Right atrium auricular region (tissue), 2 donors: Measurements from ENCODE around the gene PNPLA1. TPM values are rescaled to one million over a fixed set of nuclear protein-coding genes. Genes with fewer than 3 reads are reported as not detected.

ENCODE experiments used
- DNase-seq: peaks from one replicate; pipeline ENCODE4 v3.0.0-alpha.2; 2019; ENCODE audit warnings: low spot score
- H3K27ac ChIP-seq, 2 donors: fragments of 200-600 bp; sonication (generic); 1 replicate in 1 of 2; 2 replicates in 1 of 2; pipeline ENCODE4 v1.5.1; 2016 to 2019
- H3K27me3 ChIP-seq, 2 donors: fragments of 200-600 bp; sonication (generic); one replicate each; pipeline versions ENCODE4 v1.5.1 to v1.6.0; 2017 to 2019
- H3K36me3 ChIP-seq: fragments of 200-600 bp; sonication (generic); one replicate; pipeline ENCODE4 v1.5.1; 2016
- H3K4me1 ChIP-seq, 2 donors: fragments of 200-600 bp; sonication (generic); one replicate each; pipeline versions ENCODE4 v1.5.1 to v1.6.0; 2017 to 2019
- H3K4me3 ChIP-seq, 2 donors: fragments of 200-600 bp; sonication (generic); 1 replicate in 1 of 2; 2 replicates in 1 of 2; pipeline ENCODE4 v1.5.1; 2017 to 2019; ENCODE audit warnings: mild to moderate bottlenecking in 1 of 2, moderate library complexity in 1 of 2
- H3K9me3 ChIP-seq, 2 donors: fragments of 200-600 bp; sonication (generic); one replicate each; pipeline ENCODE4 v1.5.1; 2019
- CTCF ChIP-seq, 2 donors: fragments of 200-600 bp; sonication (generic); IDR thresholded peaks; one replicate each; pipeline ENCODE4 v1.5.1; 2019; ENCODE audit warnings: antibody characterized with exemption in 2 of 2
- total RNA-seq, 2 donors: library from RNA; depleted of rRNA; stranded (reverse); fragments of >200 nt; gene quantifications; one replicate each; pipeline ENCODE4 v1.1.0, GENCODE V29; 2016

The PNPLA1 gene
- total RNA-seq, 2 donors from 2014 or later = 0.20 TPM; not detected in 1

- Histone ChIP-seq H3K36me3 (no peaks in the 10 kb centered on the region), H3K9me3 (peaks cover 0 to 6% of the 10 kb centered on the region in 2 donors), H3K27me3 (no peaks in the 10 kb centered on the region), H3K4me3 (no peak overlapping the region), H3K27ac (no peak overlapping the region), H3K4me1 (peaks cover 0 to 29% of the 10 kb centered on the region in 2 donors)
- TF ChIP-seq CTCF (IDR thresholded peaks at IDR 0.05) = no peak
- DNase-seq = no peak
Measured at GRCh38 chr6:36353411-36353915, 83.6 kb downstream of the PNPLA1 start.

GRCh38 chr6:36355819-36356218 lies 86.0 kb downstream of the PNPLA1 start:
- Histone ChIP-seq H3K9me3 (peaks cover 0 to 6% of the 10 kb centered on the region in 2 donors), H3K4me3 (no peak overlapping the region), H3K27ac (no peak overlapping the region), H3K4me1 (peaks cover 0 to 27% of the 10 kb centered on the region in 2 donors), H3K27me3 (no peaks in the 10 kb centered on the region), H3K36me3 (no peaks in the 10 kb centered on the region)
- no peak for DNase-seq
- TF ChIP-seq CTCF (IDR thresholded peaks at IDR 0.05) = no peak

- no peak overlapping the region for H3K27ac ChIP-seq
- no peak for TF ChIP-seq CTCF (IDR thresholded peaks at IDR 0.05)
Measured at GRCh38 chr6:36357872-36358225, 88.0 kb downstream of the PNPLA1 start.

More at GRCh38 chr6:36357872-36358225, 88.0 kb downstream of the PNPLA1 start:
- H3K36me3 ChIP-seq = no peaks in the 10 kb centered on the region
- no peak for DNase-seq
- H3K4me1 ChIP-seq = peaks cover 0 to 20% of the 10 kb centered on the region in 2 donors
- H3K9me3 ChIP-seq = peaks cover 0 to 1% of the 10 kb centered on the region in 2 donors
- no peaks in the 10 kb centered on the region for H3K27me3 ChIP-seq
- no peak overlapping the region for H3K4me3 ChIP-seq

Other genes with a start within 250 kb of the PNPLA1 start
- not detected for gene SLC26A8, start 245.4 kb upstream of the PNPLA1 start, total RNA-seq
- 10 to 100 TPM; 39.1 to 46.7 TPM for gene MAPK14, start 242.3 kb upstream of the PNPLA1 start, total RNA-seq
- 1 to 10 TPM; 1.4 to 7.2 TPM for gene MAPK13, start 139.5 kb upstream of the PNPLA1 start, total RNA-seq
- 10 to 100 TPM; 17.5 to 23.4 TPM for gene BRPF3, start 73.3 kb upstream of the PNPLA1 start, total RNA-seq
- gene BNIP5, start 66.8 kb downstream of the PNPLA1 start, total RNA-seq = not detected
- under 1 TPM; 0.33 to 0.43 TPM for gene ETV7, start 117.6 kb downstream of the PNPLA1 start, total RNA-seq
- under 1 TPM in 1 of 2 donors, not detected in 1; 0.24 TPM for gene PXT1, start 172.8 kb downstream of the PNPLA1 start, total RNA-seq
- 10 to 100 TPM; 26.3 to 34.5 TPM for gene KCTD20, start 172.9 kb downstream of the PNPLA1 start, total RNA-seq